Mesendoderm (in vitro differentiated cells): Measurements from ENCODE around the gene ROR1.

Experiments
- DNase-seq: peaks from one replicate; pipeline ENCODE4 v3.0.0; 2013
- H2AK5ac ChIP-seq: 2 replicates; pipeline ENCODE4 v1.6.1; 2013; ENCODE audit warnings: low read length, inconsistent platforms
- H2BK120ac ChIP-seq: 2 replicates; pipeline ENCODE4 v1.6.1; 2013; ENCODE audit warnings: low read depth, mild to moderate bottlenecking, low read length, moderate library complexity, mixed read lengths
- H2BK15ac ChIP-seq: replicated peaks from 2 replicates; pipeline ENCODE4 v1.6.1; 2013; ENCODE audit warnings: low read depth, mild to moderate bottlenecking, moderate library complexity
- H2BK5ac ChIP-seq: 2 replicates; pipeline ENCODE4 v1.6.1; 2013; ENCODE audit warnings: low read length, inconsistent platforms
- H3K18ac ChIP-seq: 2 replicates; pipeline ENCODE4 v1.6.1; 2013; ENCODE audit warnings: mild to moderate bottlenecking, low read length, mixed read lengths
- H3K23ac ChIP-seq: one replicate; pipeline ENCODE4 v1.6.1; 2013; ENCODE audit warnings: low read length
- H3K27ac ChIP-seq: 2 replicates; pipeline ENCODE4 v1.5.1; 2013; ENCODE audit warnings: low read depth, mild to moderate bottlenecking, inconsistent platforms, low read length, moderate library complexity
- H3K27me3 ChIP-seq: 2 replicates; pipeline ENCODE4 v1.6.1; 2013; ENCODE audit warnings: low read length, control low read depth, mild to moderate bottlenecking, inconsistent platforms; ENCODE audit not compliant: insufficient read depth, poor library complexity
- H3K36me3 ChIP-seq: 2 replicates; pipeline ENCODE4 v1.6.1; 2013; ENCODE audit warnings: low read length, inconsistent platforms; ENCODE audit not compliant: control insufficient read depth, insufficient read depth
- H3K4ac ChIP-seq: one replicate; pipeline ENCODE4 v1.6.1; 2013; ENCODE audit warnings: low read depth, mild to moderate bottlenecking, low read length, moderate library complexity
- H3K4me1 ChIP-seq: 2 replicates; pipeline ENCODE4 v1.6.1; 2013; ENCODE audit warnings: low read depth, low read length, inconsistent platforms; ENCODE audit not compliant: control insufficient read depth
- H3K4me2 ChIP-seq: 2 replicates; pipeline ENCODE4 v1.6.1; 2013; ENCODE audit warnings: low read length
- H3K4me3 ChIP-seq: 2 replicates; pipeline ENCODE4 v1.5.1; 2013; ENCODE audit warnings: mild to moderate bottlenecking, low read length
- H3K56ac ChIP-seq: one replicate; pipeline ENCODE4 v1.6.1; 2013; ENCODE audit warnings: low read length
- H3K79me1 ChIP-seq: 2 replicates; pipeline ENCODE4 v1.6.1; 2013; ENCODE audit warnings: low read length, inconsistent platforms
- H3K79me2 ChIP-seq: 2 replicates; pipeline ENCODE4 v1.6.1; 2013; ENCODE audit warnings: mild to moderate bottlenecking, low read length; ENCODE audit not compliant: control insufficient read depth, insufficient read depth
- H3K9ac ChIP-seq: 2 replicates; pipeline ENCODE4 v1.6.1; 2013; ENCODE audit warnings: low read length, inconsistent platforms
- H4K5ac ChIP-seq: one replicate; pipeline ENCODE4 v1.6.1; 2013; ENCODE audit warnings: low read length
- H4K8ac ChIP-seq: one replicate; pipeline ENCODE4 v1.6.1; 2013; ENCODE audit warnings: low read depth, mild to moderate bottlenecking, control low read depth, low read length, moderate library complexity
- WGBS: extraction: QIAGEN DNeasy Blood & Tissue Kit; methylation state at CpG from one replicate; pipeline ENCODE4 v1.1.7; 2013; ENCODE audit warnings: low lambda C conversion rate, missing lambda C conversion rate; ENCODE audit not compliant: insufficient coverage; ENCODE audit errors: extremely low coverage; 5-methylcytosine and 5-hydroxymethylcytosine counted together

ROR1 gene

GRCh38 chr1:63871463-63871862 is 97.6 kb downstream of the ROR1 start:
- Histone ChIP-seq H2BK120ac (no peak overlapping the region), H3K18ac (no peak overlapping the region), H3K4ac (no peak overlapping the region), H3K4me2 (no peak overlapping the region), H3K27me3 (no peaks in the 10 kb centered on the region), H3K4me1 (peaks cover 8% of the 10 kb centered on the region), H2BK15ac (no peak overlapping the region), H2AK5ac (no peak overlapping the region), H3K36me3 (no peaks in the 10 kb centered on the region), H2BK5ac (no peak overlapping the region), H4K5ac (no peak overlapping the region), H3K56ac (no peak overlapping the region), H3K27ac (no peak overlapping the region), H3K79me2 (peaks cover 4% of the 10 kb centered on the region), H3K4me3 (no peak overlapping the region), H3K23ac (no peak overlapping the region), H3K79me1 (peaks cover 3% of the 10 kb centered on the region), H4K8ac (no peak overlapping the region), H3K9ac (no peak overlapping the region)
- no peak for DNase-seq
- no CpG with 5 or more reads among the region's 1 CpG for WGBS

- H3K9ac ChIP-seq: no peak overlapping the region
- H3K36me3 ChIP-seq: no peaks in the 10 kb centered on the region
- peaks cover 3% of the 10 kb centered on the region for H3K79me1 ChIP-seq
- H3K4me2 ChIP-seq: no peak overlapping the region
- no peak overlapping the region for H4K8ac ChIP-seq
- H2BK15ac ChIP-seq: no peak overlapping the region
- WGBS: no CpG with 5 or more reads among the region's 3 CpGs
- H3K18ac ChIP-seq: no peak overlapping the region
- H3K4ac ChIP-seq: no peak overlapping the region
- peaks cover 5% of the 10 kb centered on the region for H3K4me1 ChIP-seq
- no peaks in the 10 kb centered on the region for H3K27me3 ChIP-seq
- H3K23ac ChIP-seq: no peak overlapping the region
- H2AK5ac ChIP-seq: no peak overlapping the region
- DNase-seq: no peak
- H3K27ac ChIP-seq: no peak overlapping the region
- no peak overlapping the region for H4K5ac ChIP-seq
- H3K56ac ChIP-seq: no peak overlapping the region
- no peak overlapping the region for H2BK120ac ChIP-seq
- peaks cover 4% of the 10 kb centered on the region for H3K79me2 ChIP-seq
- no peak overlapping the region for H3K4me3 ChIP-seq
- no peak overlapping the region for H2BK5ac ChIP-seq
Measured at GRCh38 chr1:63873751-63874150, 99.9 kb downstream of the ROR1 start.

DNA sequence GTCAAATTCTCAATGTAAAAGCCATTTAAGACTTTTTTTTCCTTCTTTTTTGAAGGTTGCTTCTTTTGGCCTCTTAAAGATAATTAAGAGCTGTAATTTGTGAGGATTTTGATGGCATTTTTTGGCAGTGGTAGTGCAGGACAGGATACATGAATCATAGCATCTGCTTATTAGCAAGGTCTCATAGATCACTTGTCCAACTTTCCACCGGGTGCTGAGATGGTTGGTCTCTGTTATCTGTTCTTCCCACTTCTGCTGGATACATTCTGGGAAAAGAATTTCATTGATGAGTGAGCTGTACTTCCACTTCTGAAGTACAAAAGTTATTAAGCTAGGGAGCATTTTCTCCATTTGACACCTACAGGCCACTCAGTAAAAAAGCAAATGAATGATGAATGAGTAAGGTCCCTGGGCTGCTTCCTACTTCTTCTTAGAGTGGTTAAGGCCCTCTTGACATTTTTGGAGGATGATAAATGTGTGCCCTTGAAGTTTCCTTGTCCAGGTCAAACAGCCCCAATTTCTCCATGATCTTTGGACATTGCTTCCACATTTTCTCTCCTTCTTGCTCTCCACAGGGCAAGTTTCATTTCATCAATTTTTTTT is 100.6 kb downstream of the ROR1 start:
- Histone ChIP-seq H3K36me3 (no peaks in the 10 kb centered on the region), H3K18ac (peak overlapping the region; percentile 1), H2BK5ac (no peak overlapping the region), H3K4me1 (peaks cover 5% of the 10 kb centered on the region), H3K27me3 (no peaks in the 10 kb centered on the region), H4K8ac (no peak overlapping the region), H3K27ac (no peak overlapping the region), H3K79me2 (peaks cover 2% of the 10 kb centered on the region), H2BK15ac (peak overlapping the region; percentile 36), H3K56ac (no peak overlapping the region), H3K23ac (no peak overlapping the region), H3K79me1 (peaks cover under 1% of the 10 kb centered on the region), H3K4me3 (no peak overlapping the region), H3K4me2 (no peak overlapping the region), H3K9ac (no peak overlapping the region), H3K4ac (no peak overlapping the region), H2BK120ac (no peak overlapping the region), H4K5ac (no peak overlapping the region), H2AK5ac (no peak overlapping the region)
- DNase-seq: no peak
- WGBS: no CpG with 5 or more reads among the region's 1 CpG

GRCh38 chr1:63875636-63876035 is 101.8 kb downstream of the ROR1 start:
- H2AK5ac ChIP-seq: no peak overlapping the region
- no peak overlapping the region for H4K5ac ChIP-seq
- no peak overlapping the region for H3K4ac ChIP-seq
- no peak overlapping the region for H3K56ac ChIP-seq
- no peak overlapping the region for H2BK120ac ChIP-seq
- no peaks in the 10 kb centered on the region for H3K79me1 ChIP-seq
- peaks cover 2% of the 10 kb centered on the region for H3K79me2 ChIP-seq
- H3K4me1 ChIP-seq: peaks cover 5% of the 10 kb centered on the region
- no peak overlapping the region for H2BK5ac ChIP-seq
- H3K18ac ChIP-seq: no peak overlapping the region
- H3K9ac ChIP-seq: no peak overlapping the region
- H2BK15ac ChIP-seq: no peak overlapping the region
- no peaks in the 10 kb centered on the region for H3K27me3 ChIP-seq
- no peak overlapping the region for H3K27ac ChIP-seq
- DNase-seq: peak; percentile 37
- H4K8ac ChIP-seq: no peak overlapping the region
- H3K36me3 ChIP-seq: no peaks in the 10 kb centered on the region
- H3K4me3 ChIP-seq: no peak overlapping the region
- no peak overlapping the region for H3K23ac ChIP-seq
- H3K4me2 ChIP-seq: no peak overlapping the region

GRCh38 chr1:63877021-63877767 is 103.4 kb downstream of the ROR1 start:
- Histone ChIP-seq H3K27ac (no peak overlapping the region), H2BK15ac (no peak overlapping the region), H3K79me1 (no peaks in the 10 kb centered on the region), H3K56ac (no peak overlapping the region), H3K4me3 (no peak overlapping the region), H3K36me3 (no peaks in the 10 kb centered on the region), H2AK5ac (no peak overlapping the region), H3K23ac (no peak overlapping the region), H2BK120ac (no peak overlapping the region), H4K5ac (no peak overlapping the region), H3K4ac (no peak overlapping the region), H4K8ac (no peak overlapping the region), H3K4me2 (no peak overlapping the region), H3K4me1 (peaks cover 3% of the 10 kb centered on the region), H2BK5ac (no peak overlapping the region), H3K18ac (no peak overlapping the region), H3K27me3 (no peaks in the 10 kb centered on the region), H3K79me2 (peaks cover 2% of the 10 kb centered on the region), H3K9ac (no peak overlapping the region)
- 100% methylated on average over 1 of the region's 8 CpGs for WGBS
- DNase-seq: no peak

DNA sequence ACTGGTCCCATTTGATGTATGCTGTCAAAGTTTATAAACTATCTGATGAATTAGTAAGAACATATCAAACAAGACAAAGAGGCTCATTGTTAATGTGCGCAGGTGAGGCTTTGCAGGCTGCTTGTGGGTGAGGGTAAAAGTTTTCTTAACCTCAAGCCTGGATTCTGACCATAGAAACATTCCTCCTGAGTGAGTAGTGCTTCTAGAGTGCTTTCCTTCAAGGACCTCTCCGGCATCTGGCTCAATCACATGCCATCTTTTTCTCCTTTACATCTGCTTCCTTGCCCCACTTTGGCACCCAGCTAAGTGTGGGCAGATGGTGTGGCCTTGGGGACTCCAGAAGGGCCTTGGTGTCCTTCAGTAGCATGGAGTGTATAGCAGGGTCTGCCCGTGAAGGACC is 104.0 kb downstream of the ROR1 start:
- no peak overlapping the region for H3K27ac ChIP-seq
- no peak overlapping the region for H4K8ac ChIP-seq
- H3K56ac ChIP-seq: no peak overlapping the region
- no peaks in the 10 kb centered on the region for H3K4me1 ChIP-seq
- H4K5ac ChIP-seq: no peak overlapping the region
- H3K23ac ChIP-seq: no peak overlapping the region
- no peak overlapping the region for H3K4me3 ChIP-seq
- H2BK5ac ChIP-seq: no peak overlapping the region
- no peaks in the 10 kb centered on the region for H3K79me1 ChIP-seq
- H3K27me3 ChIP-seq: no peaks in the 10 kb centered on the region
- H3K36me3 ChIP-seq: no peaks in the 10 kb centered on the region
- no peak overlapping the region for H3K4me2 ChIP-seq
- no peak overlapping the region for H3K9ac ChIP-seq
- H2AK5ac ChIP-seq: no peak overlapping the region
- peaks cover 2% of the 10 kb centered on the region for H3K79me2 ChIP-seq
- WGBS: no CpG with 5 or more reads among the region's 3 CpGs
- no peak overlapping the region for H2BK15ac ChIP-seq
- no peak for DNase-seq
- no peak overlapping the region for H2BK120ac ChIP-seq
- H3K4ac ChIP-seq: no peak overlapping the region
- H3K18ac ChIP-seq: no peak overlapping the region
